Loucy (cell line): Measurements from ENCODE around the gene DAD1.

Experiments used
- EZH2phosphoT487 ChIP-seq: fragments of 200-600 bp; IDR thresholded peaks from 2 replicates; pipeline ENCODE4 v1.6.1; 2018; ENCODE audit warnings: antibody characterized with exemption, mild to moderate bottlenecking, moderate library complexity, borderline replicate concordance
- TF ChIP-seq, protein P1 (sequence below): fragments of 200-600 bp; sonication (generic); conservative IDR thresholded peaks from 2 replicates; pipeline ENCODE4 v1.5.1; 2014; ENCODE audit warnings: mild to moderate bottlenecking, antibody characterized with exemption, low read length

DNA sequence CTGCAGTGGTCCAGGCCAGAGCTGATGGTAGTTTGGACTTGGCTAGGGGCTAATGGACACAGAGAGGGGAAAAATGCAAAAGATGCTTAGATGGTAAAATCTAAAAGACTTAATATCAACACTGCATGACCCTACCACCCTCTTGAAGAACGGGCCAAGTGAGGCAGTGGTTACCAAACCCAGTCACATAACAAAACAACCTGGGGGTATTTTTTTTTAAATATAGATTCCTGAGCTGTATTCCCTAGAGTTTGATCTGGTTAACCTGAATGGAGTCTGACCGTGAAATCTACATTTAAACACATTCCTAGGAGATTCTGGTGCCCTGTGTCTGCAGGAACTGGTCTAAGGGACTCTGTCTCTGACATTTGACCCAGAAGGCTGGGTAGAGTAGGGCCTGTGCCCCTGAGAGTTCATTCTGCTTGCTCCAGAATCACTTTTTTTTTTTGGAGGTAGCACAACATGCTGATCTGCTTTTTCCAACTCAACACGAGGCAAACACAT lies 24.8 kb upstream of the DAD1 start:
- TF ChIP-seq, protein P1, sequence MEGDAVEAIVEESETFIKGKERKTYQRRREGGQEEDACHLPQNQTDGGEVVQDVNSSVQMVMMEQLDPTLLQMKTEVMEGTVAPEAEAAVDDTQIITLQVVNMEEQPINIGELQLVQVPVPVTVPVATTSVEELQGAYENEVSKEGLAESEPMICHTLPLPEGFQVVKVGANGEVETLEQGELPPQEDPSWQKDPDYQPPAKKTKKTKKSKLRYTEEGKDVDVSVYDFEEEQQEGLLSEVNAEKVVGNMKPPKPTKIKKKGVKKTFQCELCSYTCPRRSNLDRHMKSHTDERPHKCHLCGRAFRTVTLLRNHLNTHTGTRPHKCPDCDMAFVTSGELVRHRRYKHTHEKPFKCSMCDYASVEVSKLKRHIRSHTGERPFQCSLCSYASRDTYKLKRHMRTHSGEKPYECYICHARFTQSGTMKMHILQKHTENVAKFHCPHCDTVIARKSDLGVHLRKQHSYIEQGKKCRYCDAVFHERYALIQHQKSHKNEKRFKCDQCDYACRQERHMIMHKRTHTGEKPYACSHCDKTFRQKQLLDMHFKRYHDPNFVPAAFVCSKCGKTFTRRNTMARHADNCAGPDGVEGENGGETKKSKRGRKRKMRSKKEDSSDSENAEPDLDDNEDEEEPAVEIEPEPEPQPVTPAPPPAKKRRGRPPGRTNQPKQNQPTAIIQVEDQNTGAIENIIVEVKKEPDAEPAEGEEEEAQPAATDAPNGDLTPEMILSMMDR: no peak
- no peak for TF ChIP-seq EZH2phosphoT487
